ENCODE results near the gene MTHFD2L.
"Not testable (repeated sequence)": the region's sequence is repeated elsewhere in the genome, so short reads cannot be mapped to it uniquely, and the experiment has no call there.

Gene MTHFD2L

DNA sequence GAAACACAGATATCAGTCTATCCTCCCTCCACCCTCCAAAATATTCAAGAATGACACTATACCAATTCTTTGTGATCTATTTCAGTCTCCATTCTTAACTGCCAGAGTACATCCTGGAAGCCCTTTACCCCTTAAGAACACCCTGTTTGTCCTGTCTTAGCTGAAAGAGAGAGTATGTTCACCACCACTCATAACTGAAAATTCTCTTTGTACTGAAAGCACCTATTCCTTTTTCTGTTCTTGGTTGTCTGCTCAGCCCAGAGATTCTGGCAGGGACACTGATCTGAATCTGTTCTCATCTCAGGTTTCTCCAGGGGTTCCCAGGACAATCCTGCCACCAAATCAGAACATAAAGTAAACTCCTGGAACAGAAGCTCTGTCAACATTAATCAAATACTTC is 181.6 kb downstream of the MTHFD2L start:
- no peak for DNase-seq

DNA sequence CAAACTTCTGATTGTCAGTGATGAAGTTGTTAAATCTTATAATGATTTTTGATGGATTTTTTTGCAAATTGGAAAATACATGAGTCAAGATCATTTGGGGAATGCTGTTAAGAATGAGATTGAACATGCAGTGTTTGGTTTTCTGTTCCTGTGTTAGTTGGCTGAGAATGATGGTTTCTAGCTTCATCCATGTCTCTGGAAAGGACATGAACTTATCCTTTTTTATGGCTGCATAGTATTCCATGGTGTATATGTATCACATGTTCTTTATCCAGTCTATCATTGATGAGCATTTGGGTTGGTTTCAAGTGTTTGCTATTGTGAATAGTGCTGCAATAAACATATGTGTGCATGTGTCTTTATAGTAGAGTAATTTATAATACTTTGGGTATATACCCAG is 182.5 kb downstream of the MTHFD2L start:
- H4K20me1 ChIP-seq (ENCODE audit: insufficient read depth, low read length); H3K4me3 ChIP-seq (ENCODE audit: low read depth in 1 of 2, low read length in 2 of 2); H3K79me2 ChIP-seq (ENCODE audit: insufficient read depth, low read length); DNase-seq; H3K9ac ChIP-seq (ENCODE audit: low read depth, low read length); H3K27me3 ChIP-seq (ENCODE audit: insufficient read depth, low read length, poor library complexity); H3K36me3 ChIP-seq (ENCODE audit: insufficient read depth, low read length); H3K9me3 ChIP-seq (ENCODE audit: insufficient read depth, low read length, severe bottlenecking); H2AFZ ChIP-seq (ENCODE audit: low read depth, low read length); H3K27ac ChIP-seq (ENCODE audit: low read length); ATAC-seq (ENCODE audit: insufficient read depth, low read depth); H3K4me2 ChIP-seq (ENCODE audit: insufficient read depth, low read length); H3K4me1 ChIP-seq (ENCODE audit: insufficient read depth, low read length): not testable (repeated sequence)

More for the DNA sequence above, 181.6 kb downstream of the MTHFD2L start:
- H3K9ac ChIP-seq (ENCODE audit: low read depth, low read length) = no peak overlapping the region
- H3K4me2 ChIP-seq (ENCODE audit: insufficient read depth, low read length) = no peak overlapping the region
- TF ChIP-seq EZH2 (IDR thresholded peaks at IDR 0.05; ENCODE audit: borderline replicate concordance, low read depth, low read length, severe bottlenecking) = no peak
- TF ChIP-seq, protein P1, sequence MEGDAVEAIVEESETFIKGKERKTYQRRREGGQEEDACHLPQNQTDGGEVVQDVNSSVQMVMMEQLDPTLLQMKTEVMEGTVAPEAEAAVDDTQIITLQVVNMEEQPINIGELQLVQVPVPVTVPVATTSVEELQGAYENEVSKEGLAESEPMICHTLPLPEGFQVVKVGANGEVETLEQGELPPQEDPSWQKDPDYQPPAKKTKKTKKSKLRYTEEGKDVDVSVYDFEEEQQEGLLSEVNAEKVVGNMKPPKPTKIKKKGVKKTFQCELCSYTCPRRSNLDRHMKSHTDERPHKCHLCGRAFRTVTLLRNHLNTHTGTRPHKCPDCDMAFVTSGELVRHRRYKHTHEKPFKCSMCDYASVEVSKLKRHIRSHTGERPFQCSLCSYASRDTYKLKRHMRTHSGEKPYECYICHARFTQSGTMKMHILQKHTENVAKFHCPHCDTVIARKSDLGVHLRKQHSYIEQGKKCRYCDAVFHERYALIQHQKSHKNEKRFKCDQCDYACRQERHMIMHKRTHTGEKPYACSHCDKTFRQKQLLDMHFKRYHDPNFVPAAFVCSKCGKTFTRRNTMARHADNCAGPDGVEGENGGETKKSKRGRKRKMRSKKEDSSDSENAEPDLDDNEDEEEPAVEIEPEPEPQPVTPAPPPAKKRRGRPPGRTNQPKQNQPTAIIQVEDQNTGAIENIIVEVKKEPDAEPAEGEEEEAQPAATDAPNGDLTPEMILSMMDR (IDR thresholded peaks at IDR 0.05; ENCODE audit: borderline replicate concordance, extremely low read depth, low read length, poor library complexity, severe bottlenecking) = no peak
- H3K4me3 ChIP-seq (ENCODE audit: low read depth in 1 of 2, low read length in 2 of 2) = no peak overlapping the region
- no peak for ATAC-seq (ENCODE audit: insufficient read depth, low read depth)
- H4K20me1 ChIP-seq (ENCODE audit: insufficient read depth, low read length) = no peaks in the 10 kb centered on the region
- H3K4me1 ChIP-seq (ENCODE audit: insufficient read depth, low read length) = no peaks in the 10 kb centered on the region
- H3K27ac ChIP-seq (ENCODE audit: low read length) = no peak overlapping the region
- H3K79me2 ChIP-seq (ENCODE audit: insufficient read depth, low read length) = no peaks in the 10 kb centered on the region
- H3K27me3 ChIP-seq (ENCODE audit: insufficient read depth, low read length, poor library complexity) = no peaks in the 10 kb centered on the region
- H3K36me3 ChIP-seq (ENCODE audit: insufficient read depth, low read length) = no peaks in the 10 kb centered on the region
- H3K9me3 ChIP-seq (ENCODE audit: insufficient read depth, low read length, severe bottlenecking) = peaks cover 8% of the 10 kb centered on the region
- H2AFZ ChIP-seq (ENCODE audit: low read depth, low read length) = no peak overlapping the region

DNA sequence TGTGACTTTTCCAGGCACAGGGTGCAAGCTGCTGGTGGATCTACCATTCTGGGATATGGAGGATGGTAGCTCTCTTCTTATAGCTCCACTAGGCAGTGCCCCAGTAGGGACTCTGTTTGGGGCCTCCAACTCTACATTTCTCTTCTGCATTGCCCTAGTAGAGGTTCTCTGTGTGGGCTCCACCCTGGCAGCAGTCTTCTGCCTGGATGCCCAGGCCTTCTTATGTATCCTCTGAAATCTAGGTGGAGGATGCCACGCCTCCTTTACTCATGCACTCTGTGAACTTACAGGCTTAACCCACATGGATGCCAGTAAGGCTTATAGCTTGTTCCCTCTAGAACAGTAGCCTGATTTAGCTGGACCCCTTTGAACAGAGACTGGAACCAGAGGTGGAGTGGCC is 186.1 kb downstream of the MTHFD2L start:
- TF ChIP-seq, protein P1 (IDR thresholded peaks at IDR 0.05; ENCODE audit: borderline replicate concordance, extremely low read depth, low read length, poor library complexity, severe bottlenecking) = no peak
- TF ChIP-seq EZH2 (IDR thresholded peaks at IDR 0.05; ENCODE audit: borderline replicate concordance, low read depth, low read length, severe bottlenecking) = no peak
- no peaks in the 10 kb centered on the region for H3K4me1 ChIP-seq (ENCODE audit: insufficient read depth, low read length)
- H3K9ac ChIP-seq (ENCODE audit: low read depth, low read length) = no peak overlapping the region
- no peak overlapping the region for H3K4me2 ChIP-seq (ENCODE audit: insufficient read depth, low read length)
- peaks cover 9% of the 10 kb centered on the region for H3K9me3 ChIP-seq (ENCODE audit: insufficient read depth, low read length, severe bottlenecking)
- no peak overlapping the region for H3K27ac ChIP-seq (ENCODE audit: low read length)
- ATAC-seq (ENCODE audit: insufficient read depth, low read depth) (no peak), DNase-seq (no peak)
- no peak overlapping the region for H3K4me3 ChIP-seq (ENCODE audit: low read depth in 1 of 2, low read length in 2 of 2)
- H3K79me2 ChIP-seq (ENCODE audit: insufficient read depth, low read length) = no peaks in the 10 kb centered on the region
- H3K27me3 ChIP-seq (ENCODE audit: insufficient read depth, low read length, poor library complexity) = no peaks in the 10 kb centered on the region
- no peaks in the 10 kb centered on the region for H4K20me1 ChIP-seq (ENCODE audit: insufficient read depth, low read length)
- H2AFZ ChIP-seq (ENCODE audit: low read depth, low read length) = no peak overlapping the region
- H3K36me3 ChIP-seq (ENCODE audit: insufficient read depth, low read length) = no peaks in the 10 kb centered on the region
